ENCODE results near the gene UROC1.

The UROC1 gene

GRCh38 chr3:126547721-126548120 is 30.1 kb upstream of the UROC1 start:
- no peak for DNase-seq (ENCODE audit: extremely low spot score)
- CTCF ChIA-PET: interaction anchor here (0.6 kb wide), 1 partner anchor 66 kb away, joined by 3 read pairs; no protein-coding TSS in a partner anchor
- TF ChIP-seq ELF4 (IDR thresholded peaks at IDR 0.05) (no peak), PKNOX1 (IDR thresholded peaks at IDR 0.05) (no peak), ZNF384 (IDR thresholded peaks at IDR 0.05) (no peak), HDGF (IDR thresholded peaks at IDR 0.05; ENCODE audit: borderline replicate concordance) (no peak), SUZ12 (IDR thresholded peaks at IDR 0.05) (no peak), FOXA1 (IDR thresholded peaks at IDR 0.05) (no peak), NFRKB (IDR thresholded peaks at IDR 0.05) (no peak), TARDBP (IDR thresholded peaks at IDR 0.05) (no peak)
- POLR2A ChIA-PET: no interaction called here

GRCh38 chr3:126546549-126547239 is 29.1 kb upstream of the UROC1 start:
- TF ChIP-seq ARNT (IDR thresholded peaks at IDR 0.05) (no peak), HDGF (IDR thresholded peaks at IDR 0.05; ENCODE audit: borderline replicate concordance) (no peak), CTBP1 (IDR thresholded peaks at IDR 0.05; ENCODE audit: borderline replicate concordance) (no peak), FOXM1 (IDR thresholded peaks at IDR 0.05; ENCODE audit: borderline replicate concordance) (no peak), L3MBTL2 (conservative IDR thresholded peaks at IDR 0.05) (no peak), NFRKB (IDR thresholded peaks at IDR 0.05) (no peak), TARDBP (IDR thresholded peaks at IDR 0.05) (no peak), SP1 (IDR thresholded peaks at IDR 0.05) (no peak), FOXA1 (IDR thresholded peaks at IDR 0.05) (no peak), BHLHE40 (IDR thresholded peaks at IDR 0.05; ENCODE audit: borderline replicate concordance) (no peak), SUZ12 (IDR thresholded peaks at IDR 0.05) (no peak), ELF4 (IDR thresholded peaks at IDR 0.05) (no peak), PKNOX1 (IDR thresholded peaks at IDR 0.05) (no peak), ZNF384 (IDR thresholded peaks at IDR 0.05) (no peak), LEF1 (IDR thresholded peaks at IDR 0.05; ENCODE audit: borderline replicate concordance) (no peak), FOXK2 (IDR thresholded peaks at IDR 0.05) (no peak)
- no peak for DNase-seq (ENCODE audit: extremely low spot score)
- ChIA-PET CTCF (no interaction called here), POLR2A (no interaction called here)

- POLR2A ChIA-PET: no interaction called here
- CTCF ChIA-PET: no interaction called here
- no peak for DNase-seq (ENCODE audit: extremely low spot score)
Measured at GRCh38 chr3:126546013-126546412, 28.4 kb upstream of the UROC1 start.

GRCh38 chr3:126545544-126545943 is 28.0 kb upstream of the UROC1 start:
- ChIA-PET POLR2A (no interaction called here), CTCF (no interaction called here)
- DNase-seq (ENCODE audit: extremely low spot score): no peak
- TF ChIP-seq CTBP1 (IDR thresholded peaks at IDR 0.05; ENCODE audit: borderline replicate concordance) (no peak), TARDBP (IDR thresholded peaks at IDR 0.05) (no peak), LEF1 (IDR thresholded peaks at IDR 0.05; ENCODE audit: borderline replicate concordance) (no peak), SP1 (IDR thresholded peaks at IDR 0.05) (no peak), SUZ12 (IDR thresholded peaks at IDR 0.05) (no peak), L3MBTL2 (conservative IDR thresholded peaks at IDR 0.05) (no peak), HDGF (IDR thresholded peaks at IDR 0.05; ENCODE audit: borderline replicate concordance) (no peak), NFRKB (IDR thresholded peaks at IDR 0.05) (no peak), FOXK2 (IDR thresholded peaks at IDR 0.05) (no peak), ZNF384 (IDR thresholded peaks at IDR 0.05) (no peak), FOXA1 (IDR thresholded peaks at IDR 0.05) (no peak), PKNOX1 (IDR thresholded peaks at IDR 0.05) (no peak), ELF4 (IDR thresholded peaks at IDR 0.05) (no peak), FOXM1 (IDR thresholded peaks at IDR 0.05; ENCODE audit: borderline replicate concordance) (no peak)

More at GRCh38 chr3:126546013-126546412, 28.4 kb upstream of the UROC1 start:
- TF ChIP-seq SP1 (IDR thresholded peaks at IDR 0.05) (no peak), FOXM1 (IDR thresholded peaks at IDR 0.05; ENCODE audit: borderline replicate concordance) (no peak)

GRCh38 chr3:126544596-126545281 is 27.2 kb upstream of the UROC1 start:
- CTCF ChIA-PET: no interaction called here
- no peak for DNase-seq (ENCODE audit: extremely low spot score)
- POLR2A ChIA-PET: no interaction called here
- TF ChIP-seq LEF1 (IDR thresholded peaks at IDR 0.05; ENCODE audit: borderline replicate concordance) (no peak), NFRKB (IDR thresholded peaks at IDR 0.05) (no peak), HDGF (IDR thresholded peaks at IDR 0.05; ENCODE audit: borderline replicate concordance) (no peak), ZNF384 (IDR thresholded peaks at IDR 0.05) (no peak), BHLHE40 (IDR thresholded peaks at IDR 0.05; ENCODE audit: borderline replicate concordance) (no peak), FOXA1 (IDR thresholded peaks at IDR 0.05) (no peak), ELF4 (IDR thresholded peaks at IDR 0.05) (no peak), FOXK2 (IDR thresholded peaks at IDR 0.05) (no peak), FOXM1 (IDR thresholded peaks at IDR 0.05; ENCODE audit: borderline replicate concordance) (no peak), PKNOX1 (IDR thresholded peaks at IDR 0.05) (no peak), TARDBP (IDR thresholded peaks at IDR 0.05) (no peak), L3MBTL2 (conservative IDR thresholded peaks at IDR 0.05) (no peak), ARNT (IDR thresholded peaks at IDR 0.05) (no peak), SP1 (IDR thresholded peaks at IDR 0.05) (no peak), CTBP1 (IDR thresholded peaks at IDR 0.05; ENCODE audit: borderline replicate concordance) (no peak)
